IMR-90 (cell line): ENCODE results near the gene ZBTB46. TPM values are rescaled to one million over a fixed set of nuclear protein-coding genes. Genes with fewer than 3 reads are reported as not detected.

Source experiments
- ATAC-seq: fragments of 200-7000 bp; cut with Tn5 transposase; 2 replicates; pipeline ENCODE4 v1.9.1; 2020; ENCODE audit warnings: low read depth, mild to moderate bottlenecking, moderate library complexity
- BruUV-seq: library from RNA; stranded (reverse); fragments of 400-500 nt; replicated peaks from 2 replicates; lab custom pipeline; 2021; lab: Mats Ljungman, UMichigan
- CTCF ChIA-PET: fragments of 300-600 bp; formaldehyde crosslinking; extraction: SDS; loops from one replicate; lab custom pipeline; 2021; ENCODE audit warnings: antibody characterized with exemption; lab: Yijun Ruan, JAX
- POLR2A ChIA-PET: fragments of 300-600 bp; sonication (Branson Sonifier 250); formaldehyde crosslinking; loops from one replicate; lab custom pipeline; 2022; ENCODE audit warnings: antibody characterized with exemption; ENCODE audit not compliant: unreplicated experiment; lab: Charles Lee
- DNase-seq: peaks from one replicate; pipeline ENCODE4 v3.0.0; 2013
- H2AFZ ChIP-seq: replicated peaks from 2 replicates; pipeline ENCODE3; 2013; ENCODE audit warnings: low read length, mild to moderate bottlenecking; ENCODE audit not compliant: poor library complexity
- H2AK5ac ChIP-seq: 2 replicates; pipeline ENCODE4 v1.6.1; 2013; ENCODE audit warnings: low read depth, low read length, inconsistent platforms
- H2AK9ac ChIP-seq: replicated peaks from 2 replicates; pipeline ENCODE3; 2013; ENCODE audit warnings: mild to moderate bottlenecking, low read depth, low read length, moderate library complexity; ENCODE audit not compliant: poor library complexity
- H2BK120ac ChIP-seq: 2 replicates; pipeline ENCODE4 v1.6.1; 2013; ENCODE audit warnings: low read depth, low read length, inconsistent platforms
- H2BK15ac ChIP-seq: 3 replicates; pipeline ENCODE4 v1.6.1; 2013; ENCODE audit warnings: low read depth, low read length, inconsistent platforms
- H2BK20ac ChIP-seq: 2 replicates; pipeline ENCODE4 v1.6.1; 2013; ENCODE audit warnings: low read depth, mild to moderate bottlenecking, inconsistent platforms, low read length, moderate library complexity
- H2BK5ac ChIP-seq: 2 replicates; pipeline ENCODE4 v1.6.1; 2013; ENCODE audit warnings: mild to moderate bottlenecking, low read depth, low read length, inconsistent platforms; ENCODE audit not compliant: poor library complexity, severe bottlenecking
- H3K14ac ChIP-seq: replicated peaks from 2 replicates; pipeline ENCODE4 v1.6.1; 2013; ENCODE audit warnings: low read depth, low read length, inconsistent platforms
- H3K18ac ChIP-seq: 2 replicates; pipeline ENCODE4 v1.6.1; 2013; ENCODE audit warnings: low read depth, low read length, control low read depth
- H3K23ac ChIP-seq: 2 replicates; pipeline ENCODE4 v1.6.1; 2013; ENCODE audit warnings: low read depth, low read length, inconsistent platforms
- H3K27ac ChIP-seq: 2 replicates; pipeline ENCODE4 v1.5.1; 2013; ENCODE audit warnings: mild to moderate bottlenecking, control low read depth, low read length; ENCODE audit not compliant: insufficient read depth
- H3K27me3 ChIP-seq: 2 replicates; pipeline ENCODE4 v1.6.1; 2013; ENCODE audit warnings: low read length; ENCODE audit not compliant: control insufficient read depth, insufficient read depth
- H3K36me3 ChIP-seq: 2 replicates; pipeline ENCODE4 v1.6.1; 2013; ENCODE audit warnings: low read length, mixed read lengths; ENCODE audit not compliant: control insufficient read depth, insufficient read depth
- H3K4ac ChIP-seq: 2 replicates; pipeline ENCODE4 v1.6.1; 2013; ENCODE audit warnings: low read depth, low read length, inconsistent platforms
- H3K4me1 ChIP-seq: 2 replicates; pipeline ENCODE4 v1.6.1; 2013; ENCODE audit warnings: low read length, mixed read lengths; ENCODE audit not compliant: control insufficient read depth, insufficient read depth
- H3K4me2 ChIP-seq: 2 replicates; pipeline ENCODE4 v1.6.1; 2013; ENCODE audit warnings: low read depth, mild to moderate bottlenecking, control low read depth, low read length, moderate library complexity
- H3K4me3 ChIP-seq: 2 replicates; pipeline ENCODE4 v1.5.1; 2013; ENCODE audit warnings: low read depth, mild to moderate bottlenecking, control low read depth, low read length, moderate library complexity; ENCODE audit not compliant: insufficient read depth
- H3K56ac ChIP-seq: 2 replicates; pipeline ENCODE4 v1.6.1; 2013; ENCODE audit warnings: low read length, inconsistent platforms; ENCODE audit not compliant: insufficient read depth; ENCODE audit errors: extremely low read depth
- H3K79me1 ChIP-seq, 2 experiments: 2 replicates each; pipeline ENCODE4 v1.6.1; 2013; ENCODE audit warnings: low read length in 2 of 2, inconsistent platforms in 1 of 2, low read depth in 1 of 2
- H3K9ac ChIP-seq: 2 replicates; pipeline ENCODE4 v1.6.1; 2013; ENCODE audit warnings: low read depth, low read length, control low read depth
- H3K9me1 ChIP-seq: 2 replicates; pipeline ENCODE4 v1.6.1; 2013; ENCODE audit warnings: low read length, inconsistent platforms; ENCODE audit not compliant: insufficient read depth
- H3K9me3 ChIP-seq: 2 replicates; pipeline ENCODE4 v1.6.1; 2013; ENCODE audit warnings: low read length; ENCODE audit not compliant: control insufficient read depth, insufficient read depth
- H4K20me1 ChIP-seq: 2 replicates; pipeline ENCODE4 v1.6.1; 2013; ENCODE audit warnings: low read length, inconsistent platforms; ENCODE audit not compliant: insufficient read depth
- H4K5ac ChIP-seq: 2 replicates; pipeline ENCODE4 v1.6.1; 2013; ENCODE audit warnings: mild to moderate bottlenecking, low read depth, low read length, control low read depth
- H4K8ac ChIP-seq, 2 experiments: 2 replicates each; pipeline ENCODE4 v1.6.1; 2013; ENCODE audit warnings: low read depth in 2 of 2, low read length in 2 of 2, control low read depth in 1 of 2, inconsistent platforms in 1 of 2
- H4K91ac ChIP-seq: 2 replicates; pipeline ENCODE4 v1.6.1; 2013; ENCODE audit warnings: low read depth, low read length, inconsistent platforms; ENCODE audit not compliant: insufficient read depth
- BHLHE40 ChIP-seq: fragments of 150-350 bp; IDR thresholded peaks from 2 replicates; pipeline ENCODE4 v1.6.1; 2016; ENCODE audit warnings: mild to moderate bottlenecking, low read depth, low read length
- CEBPB ChIP-seq: IDR thresholded peaks from 2 replicates; pipeline ENCODE4 v1.6.1; 2012; ENCODE audit warnings: low read depth, low read length, improper control_type of control experiment
- CHD1 ChIP-seq: IDR thresholded peaks from 2 replicates; pipeline ENCODE4 v1.6.1; 2012; ENCODE audit warnings: low read depth, low read length, improper control_type of control experiment
- CTCF ChIP-seq: conservative IDR thresholded peaks from 2 replicates; pipeline ENCODE4 v1.5.1; 2012; ENCODE audit warnings: mild to moderate bottlenecking, low read depth, low read length, improper control_type of control experiment
- ELK1 ChIP-seq: fragments of 150-350 bp; IDR thresholded peaks from 2 replicates; pipeline ENCODE4 v1.6.1; 2016; ENCODE audit warnings: low read depth, mild to moderate bottlenecking, low read length, moderate library complexity, borderline replicate concordance
- FOS ChIP-seq: fragments of 150-350 bp; IDR thresholded peaks from 2 replicates; pipeline ENCODE4 v1.6.1; 2016; ENCODE audit warnings: low read depth, low read length
- MAFK ChIP-seq: IDR thresholded peaks from 2 replicates; pipeline ENCODE4 v1.6.1; 2012; ENCODE audit warnings: low read depth, low read length, improper control_type of control experiment
- MXI1 ChIP-seq: IDR thresholded peaks from 2 replicates; pipeline ENCODE4 v1.6.1; 2012; ENCODE audit warnings: low read depth, mild to moderate bottlenecking, low read length, moderate library complexity, borderline replicate concordance
- POLR2A ChIP-seq: IDR thresholded peaks from 2 replicates; pipeline ENCODE4 v1.6.1; 2012; ENCODE audit warnings: mild to moderate bottlenecking, low read depth, low read length
- RAD21 ChIP-seq: IDR thresholded peaks from 2 replicates; pipeline ENCODE4 v1.6.1; 2012; ENCODE audit warnings: low read length, improper control_type of control experiment
- RCOR1 ChIP-seq: IDR thresholded peaks from 2 replicates; pipeline ENCODE4 v1.6.1; 2012; ENCODE audit warnings: mild to moderate bottlenecking, low read length, improper control_type of control experiment; ENCODE audit not compliant: insufficient replicate concordance
- SMC3 ChIP-seq: fragments of 150-350 bp; IDR thresholded peaks from 2 replicates; pipeline ENCODE4 v1.6.1; 2016; ENCODE audit warnings: low read depth, mild to moderate bottlenecking, antibody characterized with exemption, low read length, moderate library complexity
- WGBS, 2 experiments: methylation state at CpG; one replicate each; pipeline versions ENCODE4 v1.1.5 to v1.1.7; 2013; ENCODE audit warnings: missing lambda C conversion rate in 2 of 2; ENCODE audit not compliant: insufficient read length in 1 of 2; ENCODE audit errors: extremely low coverage in 2 of 2; 5-methylcytosine and 5-hydroxymethylcytosine counted together
- dilution Hi-C: fragments of 300-500 bp; cut with HindIII; formaldehyde crosslinking; loops from one replicate; pipeline ENCODE4 v1.14.3; 2018; ENCODE audit warnings: low sequenced_read_pairs; ENCODE audit not compliant: unreplicated experiment
- in situ Hi-C: fragments of 300-500 bp; cut with MboI; formaldehyde crosslinking; loops from 3 replicates; pipeline ENCODE4 v1.14.3; 2019; ENCODE audit warnings: low sequenced_read_pairs, inconsistent platforms, mixed read lengths
- intact Hi-C: fragments of 100-400 bp; cut with micrococcal nuclease; formaldehyde crosslinking; loops from 2 replicates; pipeline ENCODE4 v1.10.0; 2022
- polyA plus RNA-seq, 3 experiments: library from polyadenylated mRNA; depleted of rRNA; stranded (reverse); fragments of >200 nt; gene quantifications; 2 replicates each; pipeline ENCODE4 v1.2.3, GENCODE V29; 2012; ENCODE audit warnings: low replicate concordance in 1 of 3
- total RNA-seq: library from RNA; depleted of rRNA; stranded (reverse); fragments of >200 nt; gene quantifications from 2 replicates; pipeline ENCODE4 v1.2.3, GENCODE V29; 2012

Gene ZBTB46
- total and polyA plus RNA-seq, 2 of the 4 experiments (the other 2 are of a cell fraction) = 4.2 to 14.9 TPM

- TF ChIP-seq RCOR1 (no peak), RAD21 (no peak)
These were observed 98.7 kb downstream of the ZBTB46 start (continued) for GRCh38 chr20:63732118-63733095.

- Histone ChIP-seq H3K4me2 (no peak overlapping the region), H4K5ac (no peak overlapping the region), H3K9me1 (peaks cover 19% of the 10 kb centered on the region), H3K27ac (no peak overlapping the region), H2AK9ac (no peak overlapping the region), H3K79me1 (peaks cover 29 to 76% of the 10 kb centered on the region in 2 experiments), H3K27me3 (no peaks in the 10 kb centered on the region), H3K56ac (no peak overlapping the region), H2AK5ac (no peak overlapping the region), H2BK5ac (no peak overlapping the region), H3K4me3 (no peak overlapping the region), H3K14ac (no peak overlapping the region), H3K23ac (no peak overlapping the region), H2BK20ac (no peak overlapping the region), H2BK15ac (no peak overlapping the region), H4K91ac (no peak overlapping the region), H4K8ac (no peak overlapping the region), H3K9me3 (no peaks in the 10 kb centered on the region), H4K20me1 (peaks cover 38% of the 10 kb centered on the region), H2BK120ac (no peak overlapping the region), H3K36me3 (peaks cover 42% of the 10 kb centered on the region), H3K4ac (no peak overlapping the region), H2AFZ (no peak overlapping the region), H3K4me1 (peaks cover 3% of the 10 kb centered on the region; the same call in 1 of the 2 replicates), H3K18ac (no peak overlapping the region), H3K9ac (no peak overlapping the region)
- intact Hi-C loops (no loop called here), in situ Hi-C loops (no loop called here), dilution Hi-C loops (no loop called here)
- ATAC-seq (no peak), DNase-seq (no peak)
- WGBS, 2 experiments = 67% methylated on average over 2 of the region's 5 CpGs; no CpG with 5 or more reads in 1 of the 2 experiments
- CTCF ChIA-PET = no interaction called here
- POLR2A ChIA-PET = no interaction called here
- no TSS peak for BruUV-seq
- no peak for TF ChIP-seq RAD21
- no peak for TF ChIP-seq ELK1
- TF ChIP-seq CHD1 = no peak
- no peak for TF ChIP-seq BHLHE40
- no peak for TF ChIP-seq CTCF
- TF ChIP-seq FOS = no peak
- no peak for TF ChIP-seq CEBPB
- TF ChIP-seq MXI1 = no peak
- TF ChIP-seq POLR2A = no peak
- no peak for TF ChIP-seq SMC3
- no peak for TF ChIP-seq MAFK
- no peak for TF ChIP-seq RCOR1
These were observed 99.7 kb downstream of the ZBTB46 start for GRCh38 chr20:63731410-63731809.
